NCI-H2029 treated with DMSO at 0.1 percent for 48 hours (cell line): Measurements from ENCODE around the gene CST6.

ENCODE experiments used
- DNase-seq: peaks from one replicate; lab custom pipeline; 2025; lab: John Stamatoyannopoulos, UW

Gene CST6

GRCh38 chr11:66011785-66012303 is at the start of gene CST6:
TSS of gene CST6 (plus strand) at chr11:66012008. CDS start at chr11:66012045, 37 bp downstream.
- DNase-seq: no peak

DNA sequence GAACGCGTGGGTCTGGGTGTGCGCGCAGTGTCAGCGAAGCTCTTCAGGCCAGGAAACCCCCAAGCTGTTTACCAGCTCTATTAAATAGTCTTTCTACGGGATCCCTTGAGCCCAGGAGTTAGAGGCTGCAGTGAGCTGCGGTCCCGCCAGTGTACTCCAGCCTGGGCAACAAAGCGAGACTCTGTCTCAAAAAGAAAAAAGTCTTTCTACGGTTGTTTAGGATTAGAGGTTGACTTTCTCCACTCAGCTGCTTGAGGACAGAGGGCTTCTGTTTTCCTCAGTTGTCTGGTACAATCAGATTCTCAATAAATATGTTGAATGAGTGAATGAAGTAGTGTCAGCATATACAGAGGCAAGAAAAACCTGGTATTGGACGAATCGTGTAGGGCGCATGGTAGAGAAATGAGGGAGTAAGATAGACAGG is 49.7 kb upstream of the CST6 start:
- DNase-seq: no peak

GRCh38 chr11:65964906-65965305 is 46.9 kb upstream of the CST6 start:
- no peak for DNase-seq

- DNase-seq: no peak
These were observed 45.6 kb upstream of the CST6 start for GRCh38 chr11:65965986-65966762.

DNA sequence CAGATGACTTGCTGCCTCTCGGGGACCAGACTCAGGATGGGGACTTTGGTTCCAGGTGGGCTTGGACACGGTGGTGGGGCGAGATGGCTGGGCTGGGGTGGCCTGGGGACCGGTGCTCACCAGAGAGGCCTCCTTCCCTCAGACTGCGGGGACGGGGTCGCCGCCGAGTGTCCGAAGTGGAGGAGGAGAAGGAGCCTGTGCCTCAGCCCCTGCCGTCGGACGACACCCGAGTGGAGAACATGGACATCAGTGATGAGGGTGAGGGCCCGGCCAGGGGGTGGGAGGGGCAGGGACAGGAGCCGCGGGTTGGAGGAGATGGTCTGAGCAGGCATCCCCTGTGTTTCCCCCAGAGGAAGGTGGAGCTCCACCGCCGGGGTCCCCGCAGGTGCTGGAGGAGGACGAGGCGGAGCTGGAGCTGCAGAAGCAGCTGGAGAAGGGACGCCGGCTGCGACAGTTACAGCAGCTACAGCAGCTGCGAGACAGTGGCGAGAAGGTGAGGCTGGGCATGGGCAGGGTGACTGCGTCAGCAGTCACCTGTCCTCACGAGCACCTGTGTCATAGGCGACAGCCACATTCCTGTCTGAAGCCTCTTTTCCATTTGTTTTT is 44.4 kb upstream of the CST6 start:
- DNase-seq: no peak

DNA sequence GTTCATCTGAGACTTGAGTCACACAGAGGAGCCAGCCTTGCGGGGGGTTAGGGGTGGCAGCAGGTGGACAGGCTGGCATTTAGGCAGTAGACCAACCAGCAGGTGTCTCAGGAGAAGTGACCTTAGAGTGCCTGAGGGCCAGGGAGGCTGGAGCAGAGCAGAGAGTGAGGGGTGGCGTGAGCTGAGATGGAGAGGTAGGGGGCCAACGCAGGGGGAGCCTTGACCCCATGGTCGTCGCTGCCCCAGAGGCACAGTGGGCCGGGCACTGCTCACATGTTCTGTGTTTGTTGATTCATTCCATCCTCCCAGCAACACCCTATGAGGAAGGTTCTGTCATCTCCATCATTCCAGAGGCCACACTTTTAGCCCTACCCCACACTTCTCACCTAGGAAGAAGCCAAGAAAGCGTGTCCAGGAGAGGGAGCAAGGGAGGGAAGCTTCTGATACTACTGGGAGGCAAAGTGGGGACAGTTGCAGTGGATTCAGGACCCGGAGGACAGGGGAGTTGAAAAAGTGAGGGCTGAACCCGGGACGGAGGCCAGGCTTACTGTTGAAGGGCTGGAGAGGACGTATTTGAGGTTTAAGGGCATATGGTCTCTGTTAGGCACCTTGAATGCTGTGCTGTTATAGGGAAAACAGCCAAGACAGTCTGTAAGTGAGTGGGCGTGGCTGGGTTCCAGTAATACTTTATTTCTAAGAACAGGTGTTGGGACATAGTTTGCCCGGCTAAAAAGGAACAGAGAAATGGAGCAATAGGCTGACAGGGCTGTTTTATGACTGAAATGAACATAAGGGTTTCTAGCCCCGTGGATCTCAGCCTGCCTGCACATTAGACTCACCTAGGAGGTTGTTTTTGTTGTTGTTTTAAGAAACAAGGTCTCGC is 43.0 kb upstream of the CST6 start:
- DNase-seq: no peak

DNA sequence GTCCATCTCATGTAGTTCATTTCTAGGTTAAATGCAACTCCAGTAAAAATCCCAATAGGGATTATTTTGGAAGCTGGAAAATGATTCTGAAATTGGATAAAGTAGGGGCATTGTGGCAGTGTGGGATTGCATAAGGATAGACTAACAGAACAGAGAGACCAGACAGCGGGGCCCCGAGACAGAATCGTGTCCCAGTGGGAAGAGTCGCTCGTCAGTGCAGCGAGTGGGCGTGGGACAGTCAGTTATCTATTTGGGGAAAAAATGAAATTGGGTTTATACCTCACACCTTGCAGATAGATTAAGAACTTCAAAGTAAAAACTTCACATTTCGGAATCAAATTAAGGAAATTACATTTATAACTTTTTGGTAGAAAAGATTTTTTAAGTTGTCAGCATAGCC is 39.7 kb upstream of the CST6 start:
- DNase-seq: no peak

- DNase-seq: no peak
These were observed 38.2 kb upstream of the CST6 start for GRCh38 chr11:65973439-65974110.

DNA sequence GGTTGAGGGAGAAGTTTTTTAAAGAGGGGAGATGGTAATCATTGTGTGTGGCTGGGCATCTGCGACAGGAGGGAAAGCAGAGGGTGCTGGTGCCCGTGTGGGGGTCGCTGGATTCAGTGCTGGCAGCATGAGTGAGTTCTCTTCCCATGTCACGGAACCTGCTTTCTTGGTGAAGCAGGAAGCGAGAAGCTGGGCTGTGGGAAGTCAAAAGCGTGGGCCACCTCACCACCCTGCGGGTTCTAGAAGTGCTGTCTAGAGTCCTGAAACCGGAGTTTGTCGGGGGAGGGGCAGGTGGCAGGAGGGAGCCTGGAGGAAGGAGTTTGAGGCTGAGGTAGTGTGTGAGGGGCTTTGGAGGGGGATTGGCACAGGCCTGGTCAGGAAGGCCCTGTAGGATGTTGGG is 36.0 kb upstream of the CST6 start:
- DNase-seq: no peak

- no peak for DNase-seq
These were observed 35.3 kb upstream of the CST6 start for GRCh38 chr11:65976216-65977176.

GRCh38 chr11:65977621-65978390 is 34.0 kb upstream of the CST6 start:
- DNase-seq: no peak

- no peak for DNase-seq
These were observed 33.2 kb upstream of the CST6 start for GRCh38 chr11:65978391-65979238.

DNA sequence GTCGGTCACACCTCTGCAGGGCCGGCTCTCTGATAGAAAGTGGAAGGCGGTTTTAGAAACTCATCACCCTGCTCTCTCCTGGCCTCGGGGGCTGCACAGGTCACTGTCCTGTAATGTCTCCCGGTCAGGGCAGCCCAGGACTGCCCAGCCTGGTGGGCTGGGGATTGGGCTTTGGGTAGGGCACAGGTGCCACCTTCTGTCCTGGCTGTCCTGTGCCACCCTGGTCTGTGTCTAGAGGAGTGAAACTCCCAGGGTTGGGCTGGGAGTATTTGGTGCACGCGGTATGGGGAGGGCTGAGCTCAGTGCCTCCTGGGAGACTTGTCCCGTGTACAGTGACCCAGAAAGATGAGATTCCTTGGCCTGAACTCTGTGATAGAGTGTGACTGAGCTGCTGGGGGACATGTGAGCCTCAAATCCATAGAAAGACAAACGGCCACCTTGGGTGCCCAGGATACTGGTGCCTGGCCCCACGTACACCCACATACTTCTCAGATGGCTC is 32.5 kb upstream of the CST6 start:
- no peak for DNase-seq

GRCh38 chr11:65981101-65981740 is 30.6 kb upstream of the CST6 start:
- DNase-seq: no peak

DNA sequence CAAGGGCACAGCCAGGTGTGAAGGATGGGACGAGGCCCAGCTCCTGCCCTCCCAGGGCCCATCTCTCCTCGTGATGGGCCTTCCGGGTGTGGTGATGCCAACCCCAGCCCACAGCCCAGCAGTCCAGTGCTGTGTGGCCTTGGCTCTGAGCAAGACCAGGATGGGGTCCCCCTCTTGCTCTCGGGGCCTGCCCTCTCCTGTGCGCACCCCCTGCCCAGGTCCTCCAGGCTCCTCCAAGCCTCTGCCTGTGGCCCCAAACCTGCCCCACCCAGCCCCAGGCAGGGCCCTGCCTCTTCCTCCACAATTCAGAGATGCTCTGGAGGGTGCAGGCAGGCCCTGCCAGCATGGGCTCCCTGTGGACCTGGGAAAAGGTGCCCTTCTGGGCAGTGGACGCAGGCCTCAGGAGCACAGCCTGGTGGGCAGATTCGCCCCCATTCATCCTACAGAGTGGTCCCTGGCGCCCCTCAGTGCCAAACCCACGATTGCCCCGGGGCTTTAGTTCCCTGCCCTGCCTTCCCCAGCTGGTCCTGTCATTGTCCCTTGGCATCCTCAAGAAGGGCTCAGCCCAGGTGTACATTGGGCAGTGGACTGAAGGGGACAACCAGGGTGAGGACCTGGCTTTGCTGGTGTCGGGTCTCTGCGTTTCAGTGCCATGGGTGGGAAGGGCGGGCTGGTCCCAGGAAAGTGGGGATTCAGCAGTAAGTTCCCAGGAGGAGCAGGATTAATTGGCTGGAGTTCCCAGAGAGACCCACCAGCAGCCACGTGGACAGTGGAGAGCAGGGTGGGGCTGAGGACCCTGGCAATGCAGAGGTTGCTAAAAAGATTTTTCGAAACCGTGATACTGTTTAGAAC is 29.6 kb upstream of the CST6 start:
- DNase-seq: no peak

- DNase-seq: no peak
These were observed 28.8 kb upstream of the CST6 start for GRCh38 chr11:65982824-65983588.

DNA sequence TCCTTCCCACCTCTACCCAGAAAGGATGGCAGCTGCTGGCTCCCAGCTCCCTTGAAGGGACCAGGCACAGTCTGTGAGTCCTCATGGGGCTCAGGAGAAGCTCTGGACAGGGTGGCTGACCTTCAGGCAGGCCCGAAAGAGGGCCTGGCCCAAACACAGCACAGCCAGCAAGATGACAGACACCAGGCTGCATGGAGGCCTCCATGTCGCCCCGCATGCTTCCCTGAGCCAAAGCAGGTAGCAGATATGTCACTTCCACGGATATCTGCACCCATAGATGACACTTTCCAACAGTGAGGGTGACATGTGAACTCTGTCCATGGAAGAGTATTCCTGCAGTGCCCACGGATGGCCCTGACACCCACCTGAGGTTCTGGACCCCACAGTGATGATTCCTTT is 28.2 kb upstream of the CST6 start:
- no peak for DNase-seq
